DLD1 (cell line): ENCODE data around the gene ASMTL.
"Not testable (repeated sequence)": the region's sequence is repeated elsewhere in the genome, so short reads cannot be mapped to it uniquely, and the experiment has no call there.

Experiments used
- in situ Hi-C: cut with HindIII; loops from 2 replicates; pipeline ENCODE4 v1.10.0; 2017; ENCODE audit warnings: low sequenced_read_pairs

Gene ASMTL

DNA sequence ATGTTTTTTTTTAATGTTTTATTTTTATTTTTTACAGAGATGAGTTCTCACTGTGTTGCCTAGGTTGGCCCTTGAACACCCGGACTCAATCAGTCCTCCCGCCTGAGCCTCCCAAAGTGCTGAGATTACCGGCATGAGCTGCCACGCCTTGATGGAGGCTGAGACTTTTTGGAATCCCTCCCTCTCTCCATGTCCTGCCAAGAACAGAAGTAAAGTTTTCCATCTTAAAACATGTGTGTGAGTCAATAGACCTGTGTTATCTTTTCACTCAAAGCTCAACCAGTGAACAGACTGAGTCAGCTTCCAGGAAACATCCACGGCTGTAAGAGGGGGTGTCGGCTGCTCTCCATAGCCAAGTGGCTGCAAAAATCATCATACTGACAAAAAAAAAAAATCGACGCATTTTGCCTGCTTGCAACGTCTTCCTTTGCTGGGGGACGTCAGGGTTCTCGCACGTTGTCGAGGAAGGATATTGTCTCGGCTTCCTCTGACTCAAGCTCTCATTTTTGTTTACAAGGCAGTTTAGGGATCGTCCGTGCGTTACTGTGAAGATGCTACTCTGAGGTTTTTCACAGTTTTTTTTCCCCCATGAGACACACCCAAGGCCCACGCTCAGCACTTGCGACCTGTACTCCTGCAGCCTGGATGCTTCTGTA, 10.0 kb upstream of the ASMTL start:
- in situ Hi-C loops, result no loop called here

DNA sequence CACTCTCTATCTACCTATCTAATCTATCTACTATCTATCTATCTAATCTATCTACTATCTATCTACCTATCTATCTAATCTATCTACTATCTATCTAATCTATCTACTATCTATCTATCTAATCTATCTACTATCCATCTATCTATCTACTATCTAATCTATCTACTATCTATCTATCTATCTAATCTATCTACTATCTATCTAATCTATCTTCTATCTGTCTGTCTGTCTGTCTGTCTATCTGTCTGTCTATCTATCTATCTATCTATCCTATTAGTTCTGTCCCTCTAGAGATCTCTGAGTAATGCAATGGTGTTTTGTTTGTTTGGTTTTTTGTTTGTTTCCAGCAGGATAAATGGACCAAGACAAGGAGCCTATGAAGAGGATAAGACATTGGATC, 9.4 kb upstream of the ASMTL start:
- in situ Hi-C loops, result no loop called here

DNA sequence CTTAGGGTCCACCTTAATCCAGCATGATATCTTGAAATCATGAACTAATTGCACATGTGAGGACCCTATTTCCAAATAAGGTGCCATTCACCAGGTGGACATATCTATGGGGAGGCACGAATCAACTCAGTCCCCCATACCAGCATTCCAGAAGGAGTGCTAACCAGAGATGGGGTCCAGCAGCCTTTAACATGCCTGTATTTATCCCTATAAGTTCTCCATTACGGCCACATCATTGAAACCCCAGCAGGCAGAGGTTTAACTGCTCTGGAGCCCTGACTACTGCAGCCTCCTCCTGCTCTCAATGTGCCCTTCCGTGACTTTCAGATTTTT, 3.2 kb upstream of the ASMTL start:
- in situ Hi-C loops, result no loop called here

DNA sequence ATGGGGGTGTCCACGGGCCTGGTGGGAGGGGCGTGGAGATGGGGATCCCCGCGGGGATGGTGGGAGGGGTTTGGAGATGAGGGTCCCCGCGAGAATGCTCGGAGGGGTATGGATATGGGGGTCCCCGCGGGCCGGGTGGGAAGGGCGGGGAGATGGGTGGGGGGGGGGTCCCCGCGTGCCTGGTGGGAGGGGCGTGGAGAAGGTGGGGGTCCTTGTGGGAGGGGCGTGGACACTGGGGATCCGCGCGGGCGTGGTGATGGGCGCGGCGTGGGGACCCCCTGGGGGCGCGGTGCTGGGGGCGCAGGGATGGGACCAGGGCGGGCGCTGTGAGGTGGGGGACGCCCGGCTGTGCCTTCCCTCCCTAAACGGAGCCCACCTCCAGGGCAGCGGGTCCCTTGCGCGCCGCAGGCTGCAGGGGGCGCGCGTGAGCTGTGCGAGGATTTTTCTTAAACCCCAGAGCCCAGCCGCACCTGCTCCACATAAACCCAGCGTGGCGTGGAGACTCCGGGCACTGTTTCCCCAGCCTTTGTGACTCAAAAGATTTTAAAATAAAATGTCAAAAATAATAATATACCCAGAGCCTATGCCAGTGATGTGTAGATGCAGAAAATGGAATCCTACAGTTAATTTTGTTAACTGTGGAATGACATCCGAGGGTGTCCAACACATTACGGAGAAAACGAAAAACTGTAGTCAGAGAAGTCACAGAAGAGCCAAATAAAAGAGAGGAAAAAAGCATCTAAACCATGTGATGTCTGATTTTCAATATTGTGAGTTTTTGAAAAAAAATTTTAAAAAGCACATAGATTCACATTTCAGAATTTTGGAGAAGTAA, 1.5 kb upstream of the ASMTL start:
- in situ Hi-C loops, result no loop called here

DNA sequence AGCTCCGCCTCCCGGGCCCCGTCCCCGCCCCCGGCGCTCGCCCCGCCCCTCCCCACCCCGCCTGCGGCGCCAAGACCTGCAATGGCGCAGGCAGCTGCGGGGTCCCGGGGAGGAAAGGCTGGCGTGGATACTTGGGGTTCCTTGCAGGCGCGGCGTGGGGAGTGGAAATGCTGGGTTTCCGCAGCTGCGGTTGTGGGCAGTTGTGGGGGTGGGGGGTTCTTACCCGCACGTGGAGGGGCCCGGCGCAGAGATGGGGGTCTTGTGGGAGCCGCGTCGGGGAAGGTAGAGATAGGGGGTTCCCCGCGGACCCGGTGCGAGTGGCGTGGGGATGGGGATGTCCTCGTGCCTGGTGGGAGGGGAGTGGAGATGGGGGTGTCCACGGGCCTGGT, 680 bp upstream of the ASMTL start:
- in situ Hi-C loops, result no loop called here

DNA sequence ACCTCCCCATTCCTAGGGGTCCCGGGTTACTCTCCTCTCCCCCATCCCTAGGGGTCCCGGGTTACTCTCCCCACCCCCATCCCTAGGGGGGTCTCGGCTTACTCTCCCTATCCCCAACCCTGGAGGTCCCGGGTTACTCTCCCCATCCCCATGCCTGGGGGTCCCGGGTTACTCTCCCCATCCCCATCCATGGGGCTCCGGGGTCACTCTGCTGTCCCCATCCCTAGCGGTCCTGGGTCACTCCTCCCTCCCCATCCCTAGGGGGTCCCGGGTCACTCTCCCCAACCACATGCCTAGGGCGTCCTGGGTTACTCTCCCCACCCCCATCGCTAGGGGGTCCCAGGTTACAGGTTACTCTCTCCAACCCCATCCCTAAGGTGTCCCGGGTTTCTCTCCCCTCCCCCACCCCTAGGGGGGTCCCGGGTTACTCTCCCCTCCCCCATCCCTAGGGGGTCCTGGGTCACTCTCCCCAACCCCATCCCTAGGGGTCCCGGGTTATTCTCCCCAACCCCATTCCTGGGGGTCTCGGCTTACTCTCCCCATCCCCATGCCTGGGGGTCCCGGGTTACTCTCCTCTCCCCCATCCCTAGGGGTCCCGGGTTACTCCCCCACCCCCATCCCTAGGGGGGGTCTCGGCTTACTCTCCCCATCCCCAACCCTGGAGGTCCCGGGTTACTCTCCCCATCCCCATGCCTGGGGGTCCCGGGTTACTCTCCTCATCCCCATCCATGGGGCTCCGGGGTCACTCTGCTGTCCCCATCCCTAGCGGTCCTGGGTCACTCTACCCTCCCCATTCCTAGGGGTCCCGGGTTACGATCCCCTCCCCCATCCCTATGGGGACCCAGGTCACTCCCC, 821 bp downstream of the ASMTL start:
- in situ Hi-C loops, result no loop called here

DNA sequence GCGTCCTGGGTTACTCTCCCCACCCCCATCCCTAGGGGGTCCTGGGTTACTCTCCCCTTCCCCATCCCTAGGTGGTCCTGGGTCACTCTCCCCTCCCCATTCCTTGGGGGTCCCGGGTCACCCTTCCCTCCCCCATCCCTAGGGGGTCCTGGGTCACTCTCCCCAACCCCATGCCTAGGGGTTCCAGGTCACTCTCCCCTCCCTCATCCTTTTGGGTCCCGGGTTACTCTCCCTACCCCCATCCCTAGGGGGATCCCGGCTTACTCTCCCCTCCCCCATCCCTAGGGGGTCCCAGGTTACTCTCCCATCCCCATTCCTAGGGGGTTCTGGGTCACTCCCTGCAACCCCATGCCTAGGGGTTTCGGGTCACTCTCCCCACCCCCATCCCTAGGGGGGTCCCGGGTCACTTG, 1.5 kb downstream of the ASMTL start:
- in situ Hi-C loops, result no loop called here

DNA sequence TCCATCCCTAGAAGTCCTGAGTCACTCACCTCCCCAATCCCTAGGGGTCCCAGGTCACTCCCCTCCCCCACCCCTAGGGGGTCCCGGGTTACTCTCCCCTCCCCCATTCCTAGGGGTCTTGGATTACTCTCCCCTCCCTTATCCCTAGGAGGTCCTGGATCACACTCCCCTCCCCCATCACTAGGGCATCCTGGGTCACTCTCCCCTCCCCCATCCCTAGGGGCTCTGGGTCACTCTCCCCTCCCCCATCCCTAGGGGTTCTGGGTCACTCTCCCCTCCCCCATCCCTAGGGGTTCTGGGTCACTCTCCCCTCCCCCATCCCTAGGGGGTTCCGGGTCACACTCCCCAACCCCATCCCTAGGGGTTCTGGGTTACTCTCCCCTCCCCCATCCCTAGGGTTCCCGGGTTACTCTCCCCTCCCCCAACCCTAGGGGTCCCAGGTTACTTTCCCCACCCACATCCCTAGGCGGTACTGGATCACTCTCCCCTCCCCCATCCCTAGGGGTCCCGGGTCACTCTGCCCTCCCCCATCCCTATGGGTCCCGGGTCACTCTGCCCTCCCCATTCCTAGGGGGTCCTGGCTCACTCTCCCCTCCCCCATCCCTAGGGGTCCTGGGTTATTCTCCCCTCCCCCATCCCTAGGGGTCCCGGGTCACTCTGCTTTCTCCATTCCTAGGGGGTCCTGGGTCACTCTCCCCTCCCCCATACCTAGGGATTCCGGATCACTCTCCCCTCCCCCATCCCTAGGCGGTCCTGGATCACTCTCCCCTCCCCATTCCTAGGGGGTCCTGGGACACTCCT, 2.1 kb downstream of the ASMTL start:
- in situ Hi-C loops, result no loop called here

DNA sequence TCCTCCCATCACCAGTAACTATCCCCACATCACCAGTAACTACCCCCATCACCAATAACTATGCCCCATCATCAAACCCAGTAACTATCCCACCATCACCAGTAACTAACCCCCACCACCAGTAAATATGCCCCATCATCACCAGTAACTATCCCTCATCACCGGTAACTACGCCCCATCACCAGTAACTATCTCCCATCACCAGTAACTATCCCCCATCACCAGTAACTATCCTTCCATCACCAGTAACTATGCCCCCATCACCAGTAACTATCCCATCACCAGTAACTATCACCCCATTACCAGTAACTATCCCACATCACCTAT, 2.9 kb downstream of the ASMTL start:
- in situ Hi-C loops, result no loop called here

DNA sequence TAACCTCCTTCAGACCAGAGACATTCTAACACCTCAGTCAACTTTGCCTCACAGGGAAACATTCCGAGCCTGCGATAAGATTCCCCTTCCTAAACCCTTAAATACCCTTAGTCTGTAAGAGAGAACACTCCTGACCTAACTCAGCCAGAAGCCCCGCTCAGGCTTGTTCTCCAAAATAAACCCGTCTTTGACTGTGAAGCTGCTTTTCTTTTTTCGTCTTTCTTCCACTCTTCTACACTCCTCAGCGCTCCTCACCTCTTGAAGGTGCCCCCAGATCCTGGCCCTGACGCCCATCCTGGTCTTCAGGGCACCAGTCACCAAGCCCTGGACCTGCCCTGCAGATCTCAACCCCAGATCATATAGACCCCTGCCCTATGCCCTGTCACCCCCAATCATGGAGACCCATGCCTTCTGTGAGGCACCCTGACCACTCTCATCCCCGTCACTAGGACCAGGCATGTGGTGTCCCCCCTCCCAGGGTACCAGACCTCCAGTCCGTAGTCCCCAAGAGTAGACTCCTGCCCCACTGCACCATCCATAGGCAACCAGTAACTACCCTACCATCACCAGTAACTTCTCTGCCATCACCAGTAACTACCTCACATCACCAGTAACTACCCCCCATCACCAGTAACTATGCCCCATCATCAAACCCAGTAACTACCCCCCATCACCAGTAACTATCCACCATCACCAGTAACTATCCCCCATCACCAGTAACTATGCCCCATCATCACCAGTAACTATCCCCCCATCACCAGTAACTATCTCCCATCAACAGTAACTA, 3.5 kb downstream of the ASMTL start:
- in situ Hi-C loops, result no loop called here

DNA sequence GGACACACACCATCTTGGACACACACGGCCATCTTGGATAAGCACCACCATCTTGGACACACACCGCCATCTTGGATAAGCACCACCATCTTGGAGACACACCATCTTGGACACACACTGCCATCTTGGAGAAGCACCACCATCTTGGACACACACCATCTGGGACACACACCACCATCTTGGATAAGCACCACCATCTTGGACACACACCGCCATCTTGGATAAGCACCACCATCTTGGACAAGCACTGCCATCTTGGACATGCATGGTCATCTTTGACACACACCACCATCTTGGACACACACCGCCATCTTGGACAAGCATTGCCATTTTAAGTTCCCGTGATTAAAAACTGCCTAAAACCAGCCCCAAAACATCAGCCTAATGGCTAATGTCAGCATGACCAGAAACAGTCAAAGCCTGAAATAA, 4.1 kb downstream of the ASMTL start:
- in situ Hi-C loops, result not testable (repeated sequence)

DNA sequence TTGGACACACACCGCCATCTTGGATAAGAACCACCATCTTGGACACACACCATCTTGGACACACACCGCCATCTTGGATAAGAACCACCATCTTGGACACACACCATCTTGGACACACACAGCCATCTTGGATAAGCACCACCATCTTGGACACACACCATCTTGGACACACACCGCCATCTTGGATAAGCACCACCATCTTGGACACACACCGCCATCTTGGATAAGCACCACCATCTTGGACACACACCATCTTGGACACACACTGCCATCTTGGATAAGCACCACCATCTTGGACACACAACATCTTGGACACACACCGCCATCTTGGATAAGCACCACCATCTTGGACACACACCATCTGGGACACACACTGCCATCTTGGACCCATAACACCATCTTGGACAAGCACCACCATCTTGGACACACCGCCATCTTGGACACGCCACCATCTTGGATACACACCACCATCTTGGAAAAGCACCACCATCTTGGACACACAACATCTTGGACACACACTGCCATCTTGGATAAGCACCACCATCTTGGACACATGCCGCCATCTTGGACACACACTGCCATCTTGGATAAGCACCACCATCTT, 4.6 kb downstream of the ASMTL start:
- in situ Hi-C loops, result not testable (repeated sequence)

DNA sequence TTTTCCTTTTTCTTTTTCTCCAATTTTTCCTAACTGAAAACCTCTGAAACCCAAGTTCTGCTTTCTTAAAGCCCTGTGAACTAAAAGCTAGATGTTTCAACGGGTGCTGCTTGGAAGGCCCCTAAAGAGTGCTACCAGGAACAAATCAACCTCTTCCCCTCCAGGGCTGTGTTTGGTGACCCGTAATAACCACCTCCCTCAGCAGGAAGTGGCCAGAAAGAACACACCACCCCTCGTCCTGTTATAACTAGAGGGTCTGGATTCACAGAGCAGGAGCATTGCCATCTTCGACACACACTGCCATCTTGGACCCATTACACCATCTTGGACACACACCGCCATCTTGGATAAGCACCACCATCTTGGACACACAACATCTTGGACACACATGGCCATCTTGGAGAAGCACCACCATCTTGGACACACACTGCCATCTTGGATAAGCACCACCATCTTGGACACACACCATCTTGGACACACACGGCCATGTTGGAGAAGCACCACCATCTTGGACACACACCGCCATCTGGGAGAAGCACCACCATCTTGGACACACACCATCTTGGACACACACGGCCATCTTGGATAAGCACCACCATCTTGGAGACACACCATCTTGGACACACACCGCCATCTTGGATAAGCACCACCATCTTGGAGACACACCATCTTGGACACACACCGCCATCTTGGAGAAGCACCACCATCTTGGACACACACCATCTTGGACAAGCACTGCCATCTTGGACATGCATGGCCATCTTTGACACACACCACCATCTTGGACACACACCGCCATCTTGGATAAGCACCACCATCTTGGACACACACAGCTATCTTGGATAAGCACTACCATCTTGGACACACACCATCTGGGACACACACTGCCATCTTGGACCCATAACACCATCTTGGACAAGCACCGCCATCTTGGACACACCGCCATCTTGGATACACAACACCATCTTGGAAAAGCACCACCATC, 5.4 kb downstream of the ASMTL start:
- in situ Hi-C loops, result not testable (repeated sequence)

DNA sequence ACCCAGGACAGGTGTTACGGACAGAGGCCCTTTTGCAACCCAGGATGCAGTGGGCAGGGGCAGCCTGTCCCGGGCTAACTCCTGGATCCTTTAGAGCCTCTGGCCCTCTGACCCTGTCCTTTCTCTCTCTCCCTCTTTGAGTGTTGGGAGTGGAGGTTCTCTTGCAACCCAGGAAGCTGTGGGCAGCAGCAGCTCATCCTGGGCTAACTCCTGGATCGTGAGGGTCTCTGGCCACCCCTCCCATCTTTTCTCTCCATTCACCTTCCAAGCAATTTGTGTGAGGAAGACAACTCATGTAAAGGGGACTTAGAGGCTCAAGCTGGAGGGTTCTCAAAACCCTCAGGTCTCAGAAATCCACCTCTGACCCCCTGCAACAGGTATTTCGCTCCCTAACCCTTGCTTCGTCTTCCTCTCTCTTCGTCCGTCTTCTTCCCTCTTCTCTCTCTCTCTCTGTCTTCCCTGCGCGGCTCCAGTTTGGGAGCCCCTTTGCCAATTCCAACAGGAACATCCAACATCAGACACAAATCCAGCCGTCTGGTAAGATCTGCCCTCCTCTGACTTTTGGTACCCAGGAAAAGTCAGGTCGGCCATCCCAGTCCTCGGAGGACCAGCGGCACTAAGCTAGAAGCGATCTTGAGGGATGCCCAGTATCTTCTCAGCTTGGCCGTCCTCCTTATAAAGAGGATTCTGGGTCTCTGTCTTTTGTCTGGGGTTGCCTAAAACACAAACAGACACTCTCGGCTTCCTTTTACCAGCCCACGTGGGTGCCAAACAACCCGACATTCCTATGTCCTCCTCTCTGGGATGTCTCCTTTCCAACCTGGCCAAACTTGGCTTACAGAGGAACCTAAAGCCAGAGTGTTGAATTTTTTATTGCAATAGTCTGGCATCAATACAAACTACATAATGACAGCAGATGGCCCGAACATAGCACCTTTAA, 7.9 kb downstream of the ASMTL start:
- in situ Hi-C loops, result no loop called here

DNA sequence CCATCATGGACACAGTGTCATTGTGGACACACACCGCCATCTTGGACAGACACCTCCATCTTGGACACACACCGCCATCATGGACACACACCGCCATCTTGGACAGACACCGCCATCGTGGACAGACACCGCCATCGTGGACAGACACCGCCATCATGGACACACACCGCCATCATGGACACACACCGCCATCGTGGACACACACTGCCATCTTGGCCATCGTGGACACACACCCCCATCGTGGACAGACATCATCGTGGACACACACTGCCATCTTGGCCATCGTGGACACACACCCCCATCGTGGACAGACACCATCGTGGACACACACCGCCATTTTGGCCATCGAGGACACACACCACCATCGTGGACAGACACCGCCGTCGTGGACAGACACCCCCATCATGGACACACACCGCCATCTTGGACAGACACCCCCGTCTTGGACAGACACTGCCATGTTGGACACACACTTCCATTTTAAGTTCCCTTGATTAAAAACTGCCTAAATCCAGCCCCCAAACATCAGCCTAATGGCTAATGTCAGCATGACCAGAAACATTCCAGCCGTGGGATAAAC, 9.1 kb downstream of the ASMTL start:
- in situ Hi-C loops, result no loop called here

DNA sequence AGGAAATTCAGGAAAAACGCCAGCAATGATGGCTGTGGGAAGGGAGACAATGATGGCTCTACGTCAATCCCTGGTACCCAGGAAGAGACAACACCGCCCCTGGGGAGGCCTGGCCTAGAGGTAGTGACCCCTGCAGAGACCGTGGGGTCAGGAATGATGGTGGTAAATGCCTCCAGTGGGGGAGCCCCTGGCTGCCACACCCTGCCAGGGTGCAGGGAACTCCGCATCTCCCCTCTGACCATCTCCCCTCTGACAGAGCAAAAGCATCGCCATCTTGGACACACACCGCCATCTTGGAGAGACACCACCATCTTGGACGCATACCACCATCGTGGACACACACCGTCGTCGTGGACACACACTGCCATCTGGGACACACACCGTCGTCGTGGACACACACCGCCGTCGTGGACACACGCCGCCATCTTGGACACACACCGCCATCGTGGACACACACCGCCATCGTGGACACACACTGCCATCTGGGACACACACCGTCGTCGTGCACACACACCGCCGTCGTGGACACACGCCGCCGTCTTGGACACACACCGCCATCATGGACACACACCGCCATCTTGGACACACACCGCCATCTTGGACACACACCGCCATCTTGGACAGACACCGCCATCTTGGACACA, 9.9 kb downstream of the ASMTL start:
- in situ Hi-C loops, result no loop called here
